GM11168 (cell line): Measurements from ENCODE around the gene PLA2G15.

Source experiments
- in situ Hi-C: fragments of 300-500 bp; cut with MboI; formaldehyde crosslinking; loops from one replicate; pipeline ENCODE4 v1.12.0; 2022; ENCODE audit warnings: low sequenced_read_pairs; ENCODE audit not compliant: unreplicated experiment

Gene PLA2G15, protein sequence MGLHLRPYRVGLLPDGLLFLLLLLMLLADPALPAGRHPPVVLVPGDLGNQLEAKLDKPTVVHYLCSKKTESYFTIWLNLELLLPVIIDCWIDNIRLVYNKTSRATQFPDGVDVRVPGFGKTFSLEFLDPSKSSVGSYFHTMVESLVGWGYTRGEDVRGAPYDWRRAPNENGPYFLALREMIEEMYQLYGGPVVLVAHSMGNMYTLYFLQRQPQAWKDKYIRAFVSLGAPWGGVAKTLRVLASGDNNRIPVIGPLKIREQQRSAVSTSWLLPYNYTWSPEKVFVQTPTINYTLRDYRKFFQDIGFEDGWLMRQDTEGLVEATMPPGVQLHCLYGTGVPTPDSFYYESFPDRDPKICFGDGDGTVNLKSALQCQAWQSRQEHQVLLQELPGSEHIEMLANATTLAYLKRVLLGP

DNA sequence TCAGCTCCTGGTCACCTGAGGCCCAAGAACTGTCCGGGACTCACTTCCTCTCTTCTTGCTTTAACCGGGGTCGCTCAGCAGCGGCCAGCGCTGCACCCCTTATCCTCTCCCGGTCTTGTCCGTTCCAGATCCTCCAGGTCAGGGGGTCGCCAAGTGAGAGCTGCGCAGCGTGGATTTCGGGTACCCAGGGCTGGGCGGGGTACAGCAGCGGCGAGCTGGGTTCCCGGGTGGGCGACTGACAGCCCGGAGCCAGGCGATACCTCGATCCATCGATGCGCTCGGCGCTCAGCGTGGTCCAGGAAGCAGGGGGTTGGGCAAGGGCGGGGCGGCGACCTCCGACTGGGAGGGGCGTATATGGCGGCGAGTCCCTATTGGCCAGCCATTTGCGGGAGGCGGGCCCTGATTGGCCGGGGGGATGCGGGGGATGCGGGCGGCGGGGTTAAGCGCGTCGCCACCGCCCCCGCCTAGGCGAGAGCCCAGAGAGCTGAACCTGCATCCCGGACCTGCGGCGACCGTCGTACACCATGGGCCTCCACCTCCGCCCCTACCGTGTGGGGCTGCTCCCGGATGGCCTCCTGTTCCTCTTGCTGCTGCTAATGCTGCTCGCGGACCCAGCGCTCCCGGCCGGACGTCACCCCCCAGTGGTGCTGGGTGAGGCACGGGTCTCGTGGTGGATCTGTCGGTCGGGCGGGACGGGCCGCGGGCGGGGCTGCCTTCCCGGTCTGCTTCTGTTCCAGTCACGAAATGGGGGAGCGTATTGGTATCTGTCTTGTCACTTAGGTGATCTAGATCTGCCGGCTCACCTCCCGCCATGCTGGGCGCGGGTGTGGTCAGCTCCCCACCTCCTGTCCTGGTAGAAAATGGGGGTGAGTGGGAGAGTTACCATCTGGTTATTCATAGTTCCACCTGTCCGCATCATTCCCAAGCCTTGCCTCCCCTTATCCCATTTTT, at the start of gene PLA2G15:
Gene PLA2G15 (plus strand): TSS at position 471 of the 951 bp plus-strand sequence. CDS start 54 bp downstream, at position 525.
- in situ Hi-C loops: no loop called here

DNA sequence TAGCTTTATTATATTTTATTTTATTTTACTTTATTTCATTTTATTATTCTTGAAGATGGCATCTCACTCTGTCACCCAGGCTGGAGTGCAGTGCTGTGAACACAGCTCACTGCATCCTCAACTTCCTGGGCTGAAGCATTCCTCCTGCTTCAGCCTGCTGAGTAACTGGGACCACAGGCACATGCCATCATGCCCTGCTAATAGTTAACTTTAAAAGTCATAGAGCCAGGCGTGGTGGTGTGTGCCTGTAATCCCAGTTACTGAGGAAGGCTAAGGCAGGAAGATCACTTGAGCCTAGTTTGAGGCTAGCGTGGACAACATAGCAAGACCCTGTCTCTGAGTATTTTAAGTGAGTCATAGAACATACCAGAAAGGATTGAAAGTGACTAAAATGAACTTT, 47.9 kb upstream of the PLA2G15 start:
- in situ Hi-C loops: no loop called here

DNA sequence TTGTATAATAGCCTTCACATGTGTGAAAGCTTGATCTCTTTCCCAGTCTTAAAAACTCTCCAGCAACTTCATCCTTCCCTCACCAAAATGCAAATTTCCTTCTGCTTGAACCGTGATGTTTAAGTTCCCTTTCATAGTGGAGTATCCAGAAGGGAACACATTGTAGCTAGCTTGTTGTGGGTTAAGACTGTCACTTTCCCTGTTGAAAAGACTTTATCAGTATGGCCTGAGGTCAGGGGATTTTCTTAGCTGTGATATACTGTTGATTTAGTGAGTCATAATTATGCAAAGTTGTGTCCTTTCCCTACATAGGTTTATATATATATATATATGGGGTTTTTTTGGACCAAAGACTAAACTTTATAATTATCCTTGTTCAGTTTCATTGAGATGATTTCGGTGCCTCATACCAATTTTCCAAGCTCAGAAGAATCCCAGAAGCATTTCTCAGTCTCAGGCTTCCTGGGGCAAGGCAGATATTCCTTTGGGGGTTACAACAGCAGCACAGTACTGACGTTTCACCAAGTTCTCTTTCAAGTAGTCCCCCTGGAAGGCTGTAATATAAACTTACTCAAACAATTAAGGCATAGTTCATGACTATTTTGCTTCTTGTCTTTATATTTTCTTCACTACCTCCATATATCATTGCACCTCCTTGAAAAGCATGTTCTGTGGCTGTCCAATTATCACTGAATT, 44.9 kb upstream of the PLA2G15 start:
- in situ Hi-C loops: no loop called here

DNA sequence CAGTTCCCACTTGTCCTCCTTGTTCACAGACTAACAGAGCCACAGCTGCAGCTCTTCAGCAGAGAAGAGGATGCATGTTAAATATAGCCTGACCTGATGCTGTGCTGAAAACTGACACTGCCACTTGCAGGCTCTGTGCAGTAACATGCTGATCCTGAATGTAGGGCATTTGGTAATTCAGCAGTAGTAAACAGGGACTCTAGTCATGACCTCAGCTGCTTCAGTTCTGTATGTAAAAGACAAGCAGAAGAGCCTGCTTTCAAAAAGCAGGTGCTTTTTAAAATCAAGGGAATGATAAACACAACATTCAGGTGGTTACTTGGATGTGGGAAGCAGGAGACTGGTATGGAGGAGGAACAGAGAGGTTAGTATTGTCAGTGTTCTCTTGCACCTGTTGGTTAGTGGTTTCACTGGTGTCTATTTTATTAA, 43.1 kb upstream of the PLA2G15 start:
- in situ Hi-C loops: no loop called here

DNA sequence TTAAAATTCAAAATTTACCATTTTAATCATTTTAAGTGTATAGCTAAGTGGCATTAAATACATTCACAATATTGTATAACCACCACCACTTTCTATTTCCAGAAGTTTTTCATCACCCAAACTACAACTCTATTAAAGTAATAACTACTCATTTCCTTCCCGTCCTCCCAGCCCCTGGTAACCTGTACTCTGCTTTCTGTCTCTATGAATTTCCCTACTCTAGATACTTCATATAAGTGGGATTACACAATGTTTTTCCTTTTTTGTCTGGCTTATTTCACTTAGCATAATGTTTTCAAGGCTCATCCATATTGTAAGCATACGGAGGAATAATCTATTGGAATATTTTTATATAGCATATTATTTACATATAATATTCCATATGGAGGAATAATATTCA, 38.9 kb upstream of the PLA2G15 start:
- in situ Hi-C loops: no loop called here

DNA sequence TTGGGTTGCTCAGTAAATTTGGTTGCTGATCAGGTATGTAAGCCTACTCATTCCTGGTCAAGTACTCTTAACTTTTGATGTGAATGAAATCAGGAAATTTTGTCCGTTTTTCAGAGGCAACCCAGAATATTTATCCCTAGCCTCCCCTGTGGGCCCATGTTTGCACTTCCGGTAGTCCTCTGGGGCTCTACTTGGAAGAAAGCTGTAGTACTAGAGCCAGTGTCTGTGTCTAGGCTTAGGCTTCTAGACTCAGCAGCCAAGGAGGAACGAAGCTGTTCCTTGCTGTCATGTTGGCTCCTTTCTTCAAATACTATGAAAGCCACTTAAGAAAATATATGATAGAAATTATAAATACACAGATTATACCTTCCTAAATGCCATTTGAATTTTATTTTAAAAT, 30.4 kb upstream of the PLA2G15 start:
- in situ Hi-C loops: no loop called here

DNA sequence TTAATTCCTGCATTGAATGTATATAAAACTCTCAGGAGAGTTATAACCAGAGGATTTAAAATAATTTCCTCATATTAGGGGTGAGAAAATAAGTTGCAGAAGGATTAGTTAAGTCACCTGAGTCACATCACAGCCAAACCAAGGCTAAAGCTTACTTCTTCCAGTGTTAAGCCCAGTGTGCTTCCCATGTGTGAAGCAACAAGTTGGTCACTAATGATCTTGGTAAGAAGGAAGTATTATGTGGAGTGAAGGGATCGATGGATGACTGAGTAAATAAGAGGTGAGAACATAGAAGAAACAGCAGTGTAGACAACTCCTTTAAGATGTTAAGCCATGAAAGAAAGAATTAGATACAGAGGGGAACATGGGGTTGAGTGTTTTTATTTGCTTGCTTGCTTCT, 29.9 kb upstream of the PLA2G15 start:
- in situ Hi-C loops: no loop called here

DNA sequence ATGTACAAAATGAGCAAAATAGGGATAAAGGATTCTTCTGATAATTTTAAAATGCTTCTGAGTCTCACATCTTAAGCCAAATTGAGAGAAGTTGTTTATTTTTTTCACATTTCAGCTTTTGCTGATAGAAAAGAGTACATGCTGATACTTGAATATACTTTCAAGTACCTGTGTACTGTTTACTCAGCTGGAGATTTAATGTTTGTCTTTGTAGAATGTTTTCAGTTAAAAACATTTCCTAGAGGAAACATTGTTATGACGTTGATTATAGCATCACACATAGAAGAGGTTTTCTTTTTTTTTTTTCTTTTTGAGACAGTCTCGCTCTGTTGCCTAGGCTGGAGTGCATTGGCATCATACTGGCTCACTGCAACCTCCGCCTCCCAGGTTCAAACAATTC, 28.9 kb upstream of the PLA2G15 start:
- in situ Hi-C loops: no loop called here

DNA sequence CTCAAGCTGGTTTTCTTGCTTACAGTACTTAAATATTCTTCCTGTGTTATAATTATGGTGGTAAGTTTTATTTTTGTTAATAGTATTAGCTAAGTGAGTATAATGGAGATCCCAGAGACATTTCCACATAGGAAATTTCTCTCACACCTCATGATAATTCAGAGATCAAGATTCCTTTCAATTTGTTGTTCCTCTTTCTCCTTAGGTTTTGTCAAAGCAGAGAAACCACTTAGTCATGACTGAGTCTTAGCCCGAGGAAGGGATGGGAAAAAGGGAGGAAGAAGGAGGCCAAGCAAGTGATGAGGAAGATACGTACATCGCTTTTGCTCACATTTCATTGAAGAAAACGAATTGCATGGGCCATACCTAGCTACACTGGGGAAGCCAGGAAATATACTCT, 27.7 kb upstream of the PLA2G15 start:
- in situ Hi-C loops: no loop called here

DNA sequence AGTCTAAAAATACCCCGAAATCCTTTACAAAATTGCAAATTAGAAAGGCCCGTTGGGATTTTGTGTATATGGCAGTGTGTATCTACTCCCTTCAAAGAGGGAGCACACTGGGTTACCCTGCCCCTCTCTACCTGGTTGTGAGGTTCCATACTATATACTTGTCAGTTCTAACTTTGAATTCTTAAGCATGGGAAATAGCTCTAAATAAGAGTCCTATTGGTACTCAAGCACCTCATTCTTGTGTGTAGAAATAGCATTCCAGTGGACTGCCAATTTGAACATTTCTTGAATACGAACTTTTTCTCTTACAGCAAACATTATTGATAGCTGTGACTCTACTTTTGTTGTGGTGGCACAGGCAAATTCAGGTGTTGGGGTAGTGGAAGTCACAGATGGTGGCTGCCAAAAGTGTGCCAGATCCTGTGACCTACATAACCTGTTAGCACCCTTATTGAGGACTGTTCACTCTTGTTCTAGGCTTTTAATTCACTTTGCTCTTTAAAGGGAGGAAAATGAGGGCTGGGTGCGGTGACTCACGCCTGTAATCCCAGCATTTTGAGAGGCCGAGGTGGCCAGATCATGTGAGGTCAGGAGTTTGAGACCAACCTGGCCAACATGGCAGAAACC, 25.3 kb upstream of the PLA2G15 start:
- in situ Hi-C loops: no loop called here

DNA sequence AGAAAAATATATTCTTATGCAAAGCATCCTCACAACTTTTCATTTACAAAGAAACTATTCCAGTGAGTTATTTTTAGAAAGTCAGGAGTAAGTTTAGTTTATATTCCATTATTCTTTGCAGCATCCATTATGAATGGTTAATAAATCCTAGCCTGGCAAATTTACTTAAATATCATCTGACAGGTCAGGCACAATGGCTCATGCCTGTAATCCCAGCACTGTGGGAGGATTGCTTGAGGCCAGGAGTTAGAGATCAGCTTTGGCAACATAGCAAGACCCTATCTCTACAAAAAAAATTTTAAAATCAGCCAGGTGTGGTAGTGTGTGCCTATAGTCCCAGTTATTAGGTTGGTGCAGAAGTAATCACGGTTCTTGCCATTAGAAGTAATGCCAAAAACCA, 22.1 kb upstream of the PLA2G15 start:
- in situ Hi-C loops: no loop called here

DNA sequence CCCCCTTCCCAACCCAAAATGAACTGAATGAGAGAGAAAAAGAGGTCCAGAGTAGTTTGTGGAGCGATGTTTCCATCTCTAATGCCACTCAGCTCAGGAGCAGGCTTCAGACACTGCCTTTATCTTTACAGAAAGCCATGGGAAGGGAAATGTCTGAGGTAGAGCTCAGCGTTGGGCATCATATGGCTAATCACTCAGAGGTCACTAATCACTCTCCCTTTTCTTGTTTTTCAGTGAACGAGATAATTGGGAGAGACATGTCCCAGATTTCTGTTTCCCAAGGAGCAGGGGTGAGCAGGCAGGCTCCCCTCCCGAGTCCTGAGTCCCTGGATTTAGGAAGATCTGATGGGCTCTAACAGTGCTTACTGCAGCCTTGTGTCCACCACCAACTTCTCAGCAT, 19.1 kb upstream of the PLA2G15 start:
- in situ Hi-C loops: loop anchor here (5.0 kb wide), 1 partner anchor 154 kb away; no protein-coding TSS in a partner anchor

DNA sequence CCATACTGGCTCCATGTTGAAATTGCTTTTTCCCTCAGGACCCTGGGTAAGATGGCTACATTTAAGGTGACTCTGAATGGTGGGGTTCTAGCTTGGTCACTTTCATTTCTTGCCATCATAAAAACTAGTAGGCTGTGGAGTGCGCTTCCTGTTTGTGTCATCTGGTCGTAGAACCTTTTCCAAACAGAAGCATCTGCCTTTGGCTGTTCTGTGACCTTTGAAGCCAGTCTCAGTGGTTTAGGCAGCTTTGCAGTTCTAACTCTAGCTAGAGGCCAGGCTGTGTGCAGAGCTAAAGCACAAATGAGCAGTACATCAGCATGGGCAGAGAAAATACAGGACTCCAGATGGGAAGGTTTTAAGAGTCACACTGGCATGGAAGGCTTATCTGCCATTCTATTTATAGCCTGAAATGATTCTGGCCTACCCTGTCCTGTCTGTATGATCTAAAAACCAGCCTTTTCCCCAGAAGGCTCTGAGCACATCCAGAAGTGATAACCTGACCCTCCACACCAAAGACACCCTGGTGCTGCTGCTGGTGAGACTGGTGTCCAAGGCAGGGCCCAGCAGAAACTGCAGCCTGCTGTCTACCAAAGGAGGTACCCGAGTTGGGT, 17.9 kb upstream of the PLA2G15 start:
- in situ Hi-C loops: loop anchor here (5.0 kb wide), 1 partner anchor 155 kb away; no protein-coding TSS in a partner anchor

DNA sequence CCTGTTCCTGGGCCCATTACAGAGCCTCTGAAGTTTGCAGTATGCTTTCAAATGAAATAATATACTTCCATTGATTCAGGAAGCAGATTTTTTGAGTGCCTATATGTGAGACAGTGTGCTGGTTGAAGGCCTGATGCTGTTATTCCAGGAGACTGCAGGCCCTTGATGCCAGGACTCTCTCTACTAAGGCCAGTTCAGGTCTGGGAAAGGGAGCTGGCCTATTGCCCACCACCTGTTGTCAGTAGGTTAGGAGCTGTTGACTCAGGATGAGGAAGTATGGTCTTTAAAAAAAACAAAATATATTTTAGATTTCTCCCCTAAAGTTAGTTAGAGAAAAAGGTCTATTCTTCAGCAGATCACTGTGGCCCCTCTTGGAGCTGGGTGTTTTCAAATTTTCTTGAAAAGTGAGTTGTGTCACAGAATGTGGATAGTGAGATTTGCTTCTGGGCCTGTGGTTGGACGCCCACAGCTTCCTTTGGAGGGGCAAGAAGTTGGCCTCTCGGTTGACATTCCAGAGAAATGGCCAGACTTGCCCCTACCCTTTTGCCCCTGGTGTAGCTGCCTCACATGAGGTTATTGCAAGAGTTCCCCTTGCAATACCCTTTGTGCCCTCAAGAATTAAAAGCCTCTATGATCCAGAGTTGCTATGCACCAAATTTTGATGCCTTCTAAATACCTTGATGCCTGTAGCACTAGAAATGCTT, 17.2 kb upstream of the PLA2G15 start:
- in situ Hi-C loops: loop anchor here (5.0 kb wide), 1 partner anchor 156 kb away; no protein-coding TSS in a partner anchor

DNA sequence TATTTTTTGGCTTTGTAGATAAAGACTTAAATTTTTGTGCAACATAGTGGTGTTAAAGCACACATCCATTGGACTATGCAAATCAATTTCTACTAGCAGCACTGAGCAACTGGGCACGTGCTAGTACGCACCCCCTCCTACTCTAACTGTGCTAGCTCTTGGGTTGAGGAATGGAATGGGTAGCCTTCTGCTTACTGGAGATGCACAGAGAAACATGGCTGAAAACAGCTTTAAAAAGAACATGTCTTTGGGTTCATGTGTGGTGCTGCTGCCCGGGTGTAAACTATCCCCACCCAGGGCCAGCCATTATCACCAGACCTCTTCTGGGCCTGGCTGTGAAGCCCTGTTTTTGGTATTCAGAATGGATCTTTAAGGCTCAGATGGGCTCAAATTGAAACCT, 16.5 kb upstream of the PLA2G15 start:
- in situ Hi-C loops: loop anchor here (5.0 kb wide), 1 partner anchor 156 kb away; no protein-coding TSS in a partner anchor

DNA sequence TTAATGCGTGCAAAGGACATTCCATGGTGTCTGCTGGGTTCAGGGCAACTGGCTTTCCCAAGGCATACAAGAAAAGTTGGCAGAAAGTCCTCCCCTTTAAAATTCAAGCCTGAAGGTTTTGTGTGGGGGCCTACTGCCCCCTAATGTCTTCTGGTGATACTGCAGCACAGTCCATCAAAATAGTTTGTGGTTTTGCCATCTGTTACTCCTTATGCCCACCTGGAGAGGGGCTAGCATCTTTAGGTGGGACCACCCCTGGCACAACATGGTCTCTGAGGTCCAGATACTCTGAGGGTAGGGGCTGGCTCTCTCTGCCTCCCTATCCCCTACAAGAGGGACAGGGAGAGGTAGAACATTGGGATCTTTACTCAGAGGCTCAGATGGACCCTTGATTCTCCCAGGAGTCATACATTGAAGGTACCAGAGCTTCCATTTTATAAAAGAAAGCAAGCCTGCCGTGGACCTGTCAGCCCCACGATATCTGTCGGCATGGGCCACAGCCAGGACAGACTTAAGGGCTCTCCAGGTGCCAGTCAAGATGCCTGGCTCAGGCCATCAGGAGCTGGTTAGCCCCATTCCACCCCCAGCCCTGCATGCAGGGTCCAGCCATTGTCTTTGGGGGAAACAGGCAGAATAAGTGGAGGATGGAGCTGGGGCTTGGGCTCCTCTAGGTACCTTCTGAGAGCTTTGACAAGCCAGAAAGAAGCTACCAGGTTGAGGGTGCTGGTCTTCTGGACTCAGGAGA, 15.6 kb upstream of the PLA2G15 start:
- in situ Hi-C loops: loop anchor here (5.0 kb wide), 1 partner anchor 157 kb away; no protein-coding TSS in a partner anchor

DNA sequence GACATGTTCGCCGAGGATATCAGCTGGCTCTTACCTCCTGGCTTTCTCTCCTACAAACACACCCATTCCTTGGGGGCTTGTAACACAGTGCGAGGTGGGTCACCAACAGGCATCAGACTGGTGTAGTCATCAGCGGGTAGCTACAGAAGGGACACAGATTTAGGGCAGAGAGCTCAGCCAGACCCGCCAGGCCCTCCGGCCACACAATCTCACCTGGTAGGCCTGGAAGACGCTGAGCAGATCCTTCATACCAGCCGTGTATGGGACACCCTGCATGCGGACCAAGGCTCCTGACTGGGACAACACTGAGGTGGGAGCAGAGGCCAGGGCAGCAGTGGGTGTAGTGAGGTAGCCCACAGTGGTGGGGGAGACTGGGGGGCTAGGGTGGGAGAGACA, 15.0 kb upstream of the PLA2G15 start:
- in situ Hi-C loops: no loop called here

DNA sequence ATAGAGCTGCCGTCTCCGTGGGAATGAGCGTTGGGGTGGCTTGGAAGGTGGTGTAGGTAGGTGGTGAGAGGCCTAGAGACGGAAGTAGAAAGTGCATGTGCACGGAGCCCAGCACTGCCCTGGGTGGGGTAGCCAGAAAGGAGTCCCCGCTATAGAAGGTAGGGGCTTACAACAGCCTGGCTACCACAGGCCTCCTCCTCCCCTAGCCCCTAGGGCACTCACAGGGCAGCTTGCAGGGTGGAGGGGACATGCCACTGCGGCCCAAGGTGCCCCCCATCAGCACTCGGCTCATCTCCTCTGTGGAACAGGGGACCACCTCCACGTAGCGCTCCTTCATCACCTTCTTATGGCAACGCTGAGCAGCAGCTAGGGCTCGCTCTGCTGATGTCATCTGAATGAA, 14.2 kb upstream of the PLA2G15 start:
- in situ Hi-C loops: no loop called here
